ENCODE data around the gene MASP1.

MASP1 gene

GRCh38 chr3:187293516-187294430, 2.2 kb upstream of the MASP1 start:
- no peak for DNase-seq

- no peak for DNase-seq
Observed at GRCh38 chr3:187292631-187293515, 1.3 kb upstream of the MASP1 start.

GRCh38 chr3:187292181-187292580, 644 bp upstream of the MASP1 start:
- no peak for DNase-seq

GRCh38 chr3:187291001-187291511, 481 bp downstream of the MASP1 start:
- no peak for DNase-seq

- DNase-seq = no peak
Observed at GRCh38 chr3:187290503-187290902, 1.0 kb downstream of the MASP1 start.

GRCh38 chr3:187288855-187289605, 2.5 kb downstream of the MASP1 start:
- DNase-seq = no peak

- DNase-seq = no peak
Observed at GRCh38 chr3:187288131-187288854, 3.2 kb downstream of the MASP1 start.

- no peak for DNase-seq
Observed at GRCh38 chr3:187287256-187287655, 4.3 kb downstream of the MASP1 start.

GRCh38 chr3:187286467-187287059, 5.0 kb downstream of the MASP1 start:
- DNase-seq = no peak

GRCh38 chr3:187281191-187281714, 10.3 kb downstream of the MASP1 start:
- no peak for DNase-seq

GRCh38 chr3:187280644-187281043, 10.9 kb downstream of the MASP1 start:
- DNase-seq = no peak

GRCh38 chr3:187277129-187277462, 14.4 kb downstream of the MASP1 start:
- no peak for DNase-seq

- no peak for DNase-seq
Observed at GRCh38 chr3:187276397-187277128, 15.0 kb downstream of the MASP1 start.

- no peak for DNase-seq
Observed at GRCh38 chr3:187274977-187275338, 16.6 kb downstream of the MASP1 start.

- DNase-seq = no peak
Observed at GRCh38 chr3:187274315-187274976, 17.1 kb downstream of the MASP1 start.

GRCh38 chr3:187271582-187271981, 20.0 kb downstream of the MASP1 start:
- DNase-seq = no peak

- no peak for DNase-seq
Observed at GRCh38 chr3:187269486-187269885, 22.1 kb downstream of the MASP1 start.

GRCh38 chr3:187267306-187267705, 24.2 kb downstream of the MASP1 start:
- no peak for DNase-seq

- no peak for DNase-seq
Observed at GRCh38 chr3:187266691-187267090, 24.8 kb downstream of the MASP1 start.

- no peak for DNase-seq
Observed at GRCh38 chr3:187265461-187265955, 26.0 kb downstream of the MASP1 start.

Measured in CD4-positive, alpha-beta T cell treated with Interleukin-12 subunit alpha and Interleukin-12 subunit beta, for 1 hour (primary cell).